Prostate gland (tissue), 1 donor: ENCODE measurements around the gene CLDN2.

Experiments
- POLR2A ChIP-seq: fragments of 450-650 bp; IDR thresholded peaks from one replicate; pipeline ENCODE4 v1.6.1; 2016; ENCODE audit warnings: antibody characterized with exemption, mild to moderate bottlenecking
- POLR2AphosphoS5 ChIP-seq: sonication (generic); formaldehyde crosslinking; IDR thresholded peaks from one replicate; pipeline ENCODE4 v1.6.1; 2017; ENCODE audit warnings: antibody characterized with exemption

DNA sequence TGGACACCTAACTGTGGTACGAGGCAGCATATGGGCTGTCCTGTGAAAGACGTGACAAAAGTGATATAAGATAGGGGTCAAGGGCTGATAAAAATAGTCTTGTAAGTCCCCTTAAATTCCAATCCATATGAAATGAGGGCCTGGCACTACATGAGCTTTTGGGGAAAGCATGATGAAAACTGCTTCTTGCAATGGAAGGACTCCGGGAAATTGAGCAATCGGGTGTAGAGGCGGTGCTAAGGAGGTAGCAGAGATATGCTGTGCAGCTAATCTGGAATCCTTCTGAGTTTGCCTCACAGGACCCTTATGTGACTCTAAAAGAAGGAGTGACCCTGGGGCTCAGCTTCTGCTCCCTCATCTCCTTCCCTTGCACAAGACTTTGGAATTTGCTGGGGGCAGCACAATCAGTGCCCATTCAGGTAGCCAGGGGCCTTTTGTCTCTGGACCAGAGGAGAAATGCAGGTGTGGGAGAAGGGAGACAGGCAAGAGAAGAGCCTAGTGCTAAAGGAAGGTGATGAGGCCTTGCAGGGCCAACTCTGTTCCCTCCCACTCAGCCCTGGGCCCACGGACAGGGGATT, 12.8 kb downstream of the CLDN2 start:
- TF ChIP-seq POLR2AphosphoS5 (no peak), POLR2A (no peak)
